Gastrocnemius medialis (tissue), 4 donors: ENCODE data around the gene ERAL1. TPM values are rescaled to one million over a fixed set of nuclear protein-coding genes. Genes with fewer than 3 reads are reported as not detected.
A peak's percentile ranks its signal among the peaks of the same experiment; 100 is the strongest.

Source experiments
- ATAC-seq, 2 donors: fragments of 150-250 bp; one replicate each; pipeline ENCODE4 v1.9.1; 2016
- DNase-seq, 2 donors: peaks; one replicate each; pipeline ENCODE4 v3.0.0-alpha.2; 2019
- H3K27ac ChIP-seq, 4 donors: fragments of 200-600 bp; sonication (generic); 1 replicate in 1 of 4; 2 replicates in 3 of 4; pipeline ENCODE4 v1.5.1; 2016 to 2018; ENCODE audit warnings: mild to moderate bottlenecking in 2 of 4, moderate library complexity in 1 of 4
- H3K27me3 ChIP-seq, 3 donors: fragments of 200-600 bp; sonication (generic) in 2 of 3; 1 replicate in 1 of 3; 2 replicates in 2 of 3; pipeline versions ENCODE4 v1.5.1 to v1.6.0; 2016 to 2019; ENCODE audit warnings: mild to moderate bottlenecking in 1 of 3, moderate library complexity in 1 of 3
- H3K36me3 ChIP-seq, 2 donors: fragments of 200-600 bp; sonication (generic) in 1 of 2; one replicate each; pipeline ENCODE4 v1.5.1; 2017 to 2018
- H3K4me1 ChIP-seq, 2 donors: fragments of 200-600 bp; sonication (generic) in 1 of 2; one replicate each; pipeline ENCODE4 v1.5.1; 2016 to 2017; ENCODE audit warnings: mild to moderate bottlenecking in 2 of 2
- H3K4me3 ChIP-seq, 4 donors: fragments of 200-600 bp; sonication (generic) in 3 of 4; 1 replicate in 1 of 4; 2 replicates in 3 of 4; pipeline ENCODE4 v1.5.1; 2016 to 2019; ENCODE audit warnings: mild to moderate bottlenecking in 2 of 4
- H3K9me3 ChIP-seq, 3 donors: fragments of 200-600 bp; sonication (generic) in 2 of 3; 1 replicate in 1 of 3; 2 replicates in 2 of 3; pipeline ENCODE4 v1.5.1; 2016 to 2019
- POLR2A ChIP-seq, 2 donors: fragments of 450-650 bp; IDR thresholded peaks; one replicate each; pipeline ENCODE4 v1.6.1; 2017; ENCODE audit warnings: antibody characterized with exemption in 2 of 2, mild to moderate bottlenecking in 2 of 2, moderate library complexity in 2 of 2
- in situ Hi-C, 4 donors: fragments of 200-750 bp; cut with MboI; loops; one replicate each; pipeline versions ENCODE4 v1.15.0 to v1.8.0; 2017; ENCODE audit warnings: low sequenced_read_pairs in 4 of 4
- intact Hi-C: fragments of 100-400 bp; cut with DNase I; formaldehyde crosslinking; loops from one replicate; pipeline ENCODE4 v1.15.1; 2023; ENCODE audit warnings: low total_unique reads
- total RNA-seq, 4 donors: library from RNA; depleted of rRNA; stranded (reverse); fragments of >200 nt; gene quantifications; one replicate each; pipeline versions ENCODE4 v1.1.0 to v1.2.3, GENCODE V29; 2016
- TF ChIP-seq, protein P1 (sequence below), 5 experiments: fragments of 450-650 bp in 3 of 5; fragments of 200-600 bp in 2 of 5; sonication (generic) in 2 of 5; IDR thresholded peaks in 4 of 5; conservative IDR thresholded peaks in 1 of 5; 1 replicate in 4 of 5; 2 replicates in 1 of 5; pipeline ENCODE4 v1.5.1; 2016 to 2019; ENCODE audit warnings: antibody characterized with exemption in 5 of 5, mild to moderate bottlenecking in 3 of 5, moderate library complexity in 3 of 5

The ERAL1 gene
- total RNA-seq, 4 donors from 2014 or later: 35.1 to 69.2 (median 64.1) TPM

DNA sequence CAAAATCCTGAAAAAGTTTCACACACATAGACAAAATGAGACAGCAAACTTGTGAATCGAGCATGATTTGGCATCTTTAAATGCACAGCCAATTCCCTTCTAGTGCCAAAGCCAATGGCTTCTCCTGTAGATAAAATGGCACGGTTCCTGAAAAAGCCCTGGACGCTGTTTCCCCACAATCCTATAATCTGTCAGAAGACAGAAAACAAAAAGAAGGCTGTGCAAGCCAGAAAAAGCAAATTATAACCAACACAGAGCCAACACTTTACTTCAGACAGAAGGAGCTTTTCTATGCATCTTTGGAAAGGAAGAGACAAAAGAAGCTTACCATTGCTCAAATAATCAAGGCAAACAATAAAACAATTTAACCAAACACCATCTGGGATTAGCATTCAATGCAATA, 36.0 kb upstream of the ERAL1 start:
- H3K27ac ChIP-seq: peak overlapping the region in 2 of 4 donors; percentile 29 to 36
- TF ChIP-seq POLR2A (IDR thresholded peaks at IDR 0.05): no peak
- TF ChIP-seq, protein P1, sequence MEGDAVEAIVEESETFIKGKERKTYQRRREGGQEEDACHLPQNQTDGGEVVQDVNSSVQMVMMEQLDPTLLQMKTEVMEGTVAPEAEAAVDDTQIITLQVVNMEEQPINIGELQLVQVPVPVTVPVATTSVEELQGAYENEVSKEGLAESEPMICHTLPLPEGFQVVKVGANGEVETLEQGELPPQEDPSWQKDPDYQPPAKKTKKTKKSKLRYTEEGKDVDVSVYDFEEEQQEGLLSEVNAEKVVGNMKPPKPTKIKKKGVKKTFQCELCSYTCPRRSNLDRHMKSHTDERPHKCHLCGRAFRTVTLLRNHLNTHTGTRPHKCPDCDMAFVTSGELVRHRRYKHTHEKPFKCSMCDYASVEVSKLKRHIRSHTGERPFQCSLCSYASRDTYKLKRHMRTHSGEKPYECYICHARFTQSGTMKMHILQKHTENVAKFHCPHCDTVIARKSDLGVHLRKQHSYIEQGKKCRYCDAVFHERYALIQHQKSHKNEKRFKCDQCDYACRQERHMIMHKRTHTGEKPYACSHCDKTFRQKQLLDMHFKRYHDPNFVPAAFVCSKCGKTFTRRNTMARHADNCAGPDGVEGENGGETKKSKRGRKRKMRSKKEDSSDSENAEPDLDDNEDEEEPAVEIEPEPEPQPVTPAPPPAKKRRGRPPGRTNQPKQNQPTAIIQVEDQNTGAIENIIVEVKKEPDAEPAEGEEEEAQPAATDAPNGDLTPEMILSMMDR (IDR thresholded peaks at IDR 0.05 in 4 of 5, conservative IDR thresholded peaks at IDR 0.05 in 1 of 5): no peak
- no peaks in the 10 kb centered on the region for H3K36me3 ChIP-seq
- in situ Hi-C loops: no loop called here
- H3K4me3 ChIP-seq: no peak overlapping the region
- ATAC-seq (no peak), DNase-seq (no peak)
- H3K27me3 ChIP-seq: no peaks in the 10 kb centered on the region
- H3K4me1 ChIP-seq: peaks cover 19 to 22% of the 10 kb centered on the region in 2 donors
- intact Hi-C loops: no loop called here
- H3K9me3 ChIP-seq: no peaks in the 10 kb centered on the region

DNA sequence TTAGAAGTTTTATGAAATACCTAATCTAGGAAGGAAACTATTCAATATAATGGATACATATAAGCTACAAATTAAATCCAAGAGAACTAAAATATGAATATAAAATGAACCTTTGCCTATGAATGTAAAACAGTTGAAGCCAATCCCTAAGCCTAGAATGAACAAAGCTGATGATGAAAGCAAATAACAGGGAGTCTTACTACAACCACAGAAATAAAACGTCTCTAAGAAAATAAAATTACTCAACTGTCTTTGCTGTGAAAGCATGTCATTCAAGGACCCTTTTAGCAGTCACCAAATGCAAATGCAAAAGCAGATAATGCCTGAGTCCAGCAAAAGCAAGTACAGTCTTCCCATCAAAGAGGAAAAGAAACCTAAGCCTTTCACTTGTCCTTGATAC, 35.2 kb upstream of the ERAL1 start:
- ATAC-seq (no peak), DNase-seq (no peak)
- in situ Hi-C loops: no loop called here
- no peaks in the 10 kb centered on the region for H3K36me3 ChIP-seq
- peaks cover 19 to 22% of the 10 kb centered on the region in 2 donors for H3K4me1 ChIP-seq
- H3K27ac ChIP-seq: peak overlapping the region in 3 of 4 donors; percentile 13 to 36 (median 29)
- TF ChIP-seq, protein P1 (IDR thresholded peaks at IDR 0.05 in 4 of 5, conservative IDR thresholded peaks at IDR 0.05 in 1 of 5): no peak
- TF ChIP-seq POLR2A (IDR thresholded peaks at IDR 0.05): no peak
- H3K9me3 ChIP-seq: no peaks in the 10 kb centered on the region
- intact Hi-C loops: no loop called here
- H3K4me3 ChIP-seq: no peak overlapping the region
- no peaks in the 10 kb centered on the region for H3K27me3 ChIP-seq

DNA sequence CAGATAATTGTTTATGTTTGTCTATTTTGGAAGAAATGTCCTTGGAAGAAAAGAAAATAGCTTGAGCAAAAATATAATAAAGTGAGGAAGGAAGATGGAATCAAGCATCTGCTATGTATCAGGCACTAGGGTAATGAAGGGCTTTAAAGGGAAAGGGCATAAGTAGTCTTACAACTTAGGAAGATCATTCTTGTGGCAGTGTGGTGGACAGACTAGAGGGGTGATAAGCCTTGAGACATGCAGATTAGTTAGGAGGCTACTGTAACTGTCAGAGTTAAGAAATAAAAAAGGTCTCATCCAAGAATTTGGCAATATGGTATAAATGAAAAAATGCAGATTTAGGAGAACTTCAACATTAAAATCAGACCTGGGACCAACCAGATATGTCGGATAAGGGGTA, 27.1 kb upstream of the ERAL1 start:
- H3K27ac ChIP-seq: no peak overlapping the region
- no peaks in the 10 kb centered on the region for H3K27me3 ChIP-seq
- in situ Hi-C loops: loop anchor here in 1 of 4 donors (10.0 kb wide), 1 partner anchor 63 kb away; no protein-coding TSS in a partner anchor
- H3K4me1 ChIP-seq: no peaks in the 10 kb centered on the region
- H3K36me3 ChIP-seq: no peaks in the 10 kb centered on the region
- TF ChIP-seq POLR2A (IDR thresholded peaks at IDR 0.05): no peak
- TF ChIP-seq, protein P1 (IDR thresholded peaks at IDR 0.05 in 4 of 5, conservative IDR thresholded peaks at IDR 0.05 in 1 of 5): no peak
- DNase-seq (no peak), ATAC-seq (no peak)
- H3K9me3 ChIP-seq: no peaks in the 10 kb centered on the region
- intact Hi-C loops: no loop called here
- no peak overlapping the region for H3K4me3 ChIP-seq

DNA sequence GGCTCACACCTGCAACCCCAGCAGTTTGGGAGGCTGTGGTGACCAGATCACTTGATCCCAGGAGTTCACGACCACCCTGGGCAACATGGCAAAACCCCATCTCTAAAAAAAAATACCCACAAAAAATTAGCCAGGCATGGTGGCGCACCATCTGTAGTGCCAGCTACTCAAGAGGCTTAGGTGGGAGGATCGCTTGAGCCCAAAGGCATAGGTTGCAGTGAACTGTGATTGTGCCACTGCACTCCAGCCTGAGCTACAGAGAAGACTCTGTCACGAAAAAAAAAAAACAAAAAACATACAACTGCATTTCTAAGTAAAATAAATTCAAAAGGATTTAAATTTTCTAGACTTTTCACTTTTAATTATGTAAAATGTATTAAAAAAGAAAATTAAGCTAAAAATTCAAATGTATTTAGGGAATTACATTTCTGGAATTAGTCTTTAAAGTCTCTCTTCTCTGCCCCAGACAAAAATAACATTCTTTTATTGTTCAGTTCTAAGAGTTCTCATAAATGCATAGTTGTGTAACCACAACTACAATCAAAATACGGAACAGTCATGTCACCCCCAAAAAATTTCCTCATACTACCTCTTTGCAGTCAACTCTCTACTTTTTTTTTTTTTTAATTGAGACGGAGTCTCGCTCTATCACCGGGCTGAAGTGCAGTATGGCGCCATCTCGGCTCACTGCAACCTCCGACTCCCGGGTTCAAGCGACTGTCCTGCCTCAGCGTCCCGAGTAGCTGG, 26.3 kb upstream of the ERAL1 start:
- ATAC-seq: no peak
- Histone ChIP-seq H3K27me3 (no peaks in the 10 kb centered on the region), H3K27ac (no peak overlapping the region), H3K36me3 (no peaks in the 10 kb centered on the region), H3K9me3 (no peaks in the 10 kb centered on the region), H3K4me3 (no peak overlapping the region), H3K4me1 (no peaks in the 10 kb centered on the region)
- in situ Hi-C loops: loop anchor here in 1 of 4 donors (10.0 kb wide), 1 partner anchor 64 kb away; no protein-coding TSS in a partner anchor
- TF ChIP-seq, protein P1 (IDR thresholded peaks at IDR 0.05 in 4 of 5, conservative IDR thresholded peaks at IDR 0.05 in 1 of 5): no peak
- no peak for TF ChIP-seq POLR2A (IDR thresholded peaks at IDR 0.05)
- DNase-seq: no peak
- intact Hi-C loops: no loop called here
